Suprapubic skin (tissue), 4 donors: ENCODE data around the gene PRR36.

Experiments
- CTCF ChIP-seq, 2 donors: fragments of 200-600 bp in 1 of 2; fragments of 450-650 bp in 1 of 2; sonication (generic) in 1 of 2; IDR thresholded peaks; one replicate each; pipeline ENCODE4 v1.5.1; 2016 to 2019; ENCODE audit warnings: antibody characterized with exemption in 2 of 2, mild to moderate bottlenecking in 1 of 2, moderate library complexity in 1 of 2
- EP300 ChIP-seq: sonication (generic); formaldehyde crosslinking; IDR thresholded peaks from one replicate; pipeline ENCODE4 v1.6.1; 2017; ENCODE audit warnings: antibody characterized with exemption
- POLR2A ChIP-seq, 2 donors: fragments of 450-650 bp; IDR thresholded peaks; one replicate each; pipeline ENCODE4 v1.6.1; 2017; ENCODE audit warnings: antibody characterized with exemption in 2 of 2, mild to moderate bottlenecking in 2 of 2, moderate library complexity in 2 of 2
- POLR2AphosphoS5 ChIP-seq, 3 donors: sonication (generic); formaldehyde crosslinking; IDR thresholded peaks; one replicate each; pipeline ENCODE4 v1.6.1; 2017; ENCODE audit warnings: antibody characterized with exemption in 3 of 3

GRCh38 chr19:7907122-7907521 lies 32.9 kb upstream of the PRR36 start:
- TF ChIP-seq POLR2A (IDR thresholded peaks at IDR 0.05) (no peak), CTCF (IDR thresholded peaks at IDR 0.05) (no peak), POLR2AphosphoS5 (IDR thresholded peaks at IDR 0.05) (no peak), EP300 (no peak)
